A549 (cell line): ENCODE results near the gene GATA3.

Source experiments
- BCL3 ChIP-seq: fragments of >200 bp; sonication (Bioruptor Twin); formaldehyde crosslinking; IDR thresholded peaks from 3 replicates; pipeline ENCODE4 v1.6.1; 2016
- CTCF ChIP-seq: fragments of >200 bp; sonication (Bioruptor Twin); formaldehyde crosslinking; IDR thresholded peaks from 3 replicates; pipeline ENCODE4 v1.5.1; 2016
- EP300 ChIP-seq, 2 experiments: fragments of >200 bp; sonication (Bioruptor Twin); formaldehyde crosslinking; IDR thresholded peaks; 2 replicates in 1 of 2; 3 replicates in 1 of 2; pipeline ENCODE4 v1.6.1; 2016 to 2017
- ESRRA ChIP-seq: fragments of 150-350 bp; IDR thresholded peaks from 2 replicates; pipeline ENCODE4 v1.6.1; 2014; ENCODE audit warnings: mild to moderate bottlenecking, low read length, borderline replicate concordance
- POLR2A ChIP-seq: IDR thresholded peaks from 2 replicates; pipeline ENCODE4 v1.6.1; 2012; ENCODE audit warnings: mild to moderate bottlenecking, low read length
- POLR2AphosphoS2 ChIP-seq: conservative IDR thresholded peaks from 2 replicates; pipeline ENCODE4 v1.6.1; 2012; ENCODE audit warnings: low read length, improper control_type of control experiment, inconsistent platforms
- SMC3 ChIP-seq: fragments of >200 bp; sonication (Bioruptor Twin); formaldehyde crosslinking; IDR thresholded peaks from 3 replicates; pipeline ENCODE4 v1.6.1; 2018; ENCODE audit warnings: inconsistent platforms
- SREBF2 ChIP-seq: fragments of 450-650 bp; IDR thresholded peaks from 2 replicates; pipeline ENCODE4 v1.6.1; 2014; ENCODE audit warnings: mild to moderate bottlenecking, moderate library complexity
- TF ChIP-seq, protein P1 (sequence below): fragments of 200-600 bp; sonication (generic); IDR thresholded peaks from 2 replicates; pipeline ENCODE4 v1.6.1; 2016; ENCODE audit warnings: antibody characterized with exemption, mild to moderate bottlenecking, moderate library complexity

DNA sequence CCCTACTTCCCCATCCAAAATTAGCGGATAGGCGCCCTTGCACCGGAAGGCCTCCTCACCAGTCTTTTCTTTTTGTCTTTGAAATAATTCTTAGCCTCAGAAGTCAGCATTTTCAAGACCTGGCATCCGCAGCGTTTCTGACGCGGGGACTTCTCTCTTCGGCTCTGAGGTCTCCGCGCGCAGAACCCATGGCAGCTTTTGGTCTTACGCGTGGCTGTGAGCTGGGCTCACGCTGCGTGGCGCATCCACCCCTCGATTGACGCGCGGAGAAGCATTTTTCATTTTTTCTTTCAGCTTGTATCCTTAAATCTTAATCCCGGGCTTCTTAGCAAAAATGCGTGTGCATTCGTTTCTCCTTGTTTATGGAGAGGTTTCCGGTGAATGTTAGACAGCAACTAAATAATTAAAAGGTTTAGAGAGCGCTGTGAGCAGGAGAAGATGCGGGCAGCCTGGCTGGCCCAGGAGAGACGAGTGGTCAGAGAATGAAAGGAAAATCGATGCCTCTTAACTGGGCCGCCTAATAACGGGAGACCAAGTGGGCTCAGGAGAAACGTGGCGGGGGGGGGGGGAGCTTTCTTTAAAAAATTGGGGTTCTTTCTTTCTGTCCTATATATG lies 2.0 kb upstream of the GATA3 start:
- TF ChIP-seq POLR2AphosphoS2 (no peak), CTCF (no peak), POLR2A (no peak), BCL3 (no peak), ESRRA (no peak), SMC3 (no peak), EP300 (IDR thresholded peaks at IDR 0.05) (no peak), SREBF2 (no peak)
- TF ChIP-seq, protein P1, sequence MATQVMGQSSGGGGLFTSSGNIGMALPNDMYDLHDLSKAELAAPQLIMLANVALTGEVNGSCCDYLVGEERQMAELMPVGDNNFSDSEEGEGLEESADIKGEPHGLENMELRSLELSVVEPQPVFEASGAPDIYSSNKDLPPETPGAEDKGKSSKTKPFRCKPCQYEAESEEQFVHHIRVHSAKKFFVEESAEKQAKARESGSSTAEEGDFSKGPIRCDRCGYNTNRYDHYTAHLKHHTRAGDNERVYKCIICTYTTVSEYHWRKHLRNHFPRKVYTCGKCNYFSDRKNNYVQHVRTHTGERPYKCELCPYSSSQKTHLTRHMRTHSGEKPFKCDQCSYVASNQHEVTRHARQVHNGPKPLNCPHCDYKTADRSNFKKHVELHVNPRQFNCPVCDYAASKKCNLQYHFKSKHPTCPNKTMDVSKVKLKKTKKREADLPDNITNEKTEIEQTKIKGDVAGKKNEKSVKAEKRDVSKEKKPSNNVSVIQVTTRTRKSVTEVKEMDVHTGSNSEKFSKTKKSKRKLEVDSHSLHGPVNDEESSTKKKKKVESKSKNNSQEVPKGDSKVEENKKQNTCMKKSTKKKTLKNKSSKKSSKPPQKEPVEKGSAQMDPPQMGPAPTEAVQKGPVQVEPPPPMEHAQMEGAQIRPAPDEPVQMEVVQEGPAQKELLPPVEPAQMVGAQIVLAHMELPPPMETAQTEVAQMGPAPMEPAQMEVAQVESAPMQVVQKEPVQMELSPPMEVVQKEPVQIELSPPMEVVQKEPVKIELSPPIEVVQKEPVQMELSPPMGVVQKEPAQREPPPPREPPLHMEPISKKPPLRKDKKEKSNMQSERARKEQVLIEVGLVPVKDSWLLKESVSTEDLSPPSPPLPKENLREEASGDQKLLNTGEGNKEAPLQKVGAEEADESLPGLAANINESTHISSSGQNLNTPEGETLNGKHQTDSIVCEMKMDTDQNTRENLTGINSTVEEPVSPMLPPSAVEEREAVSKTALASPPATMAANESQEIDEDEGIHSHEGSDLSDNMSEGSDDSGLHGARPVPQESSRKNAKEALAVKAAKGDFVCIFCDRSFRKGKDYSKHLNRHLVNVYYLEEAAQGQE: no peak
